Inferior parietal cortex (tissue), 1 donor: ENCODE results near the gene ARID4B.
"Not testable (repeated sequence)": the region's sequence is repeated elsewhere in the genome, so short reads cannot be mapped to it uniquely, and the experiment has no call there.

Experiments used
- DNase-seq: peaks from one replicate; pipeline ENCODE4 v3.0.0-alpha.2; 2016; ENCODE audit errors: extremely low spot score

The ARID4B gene

DNA sequence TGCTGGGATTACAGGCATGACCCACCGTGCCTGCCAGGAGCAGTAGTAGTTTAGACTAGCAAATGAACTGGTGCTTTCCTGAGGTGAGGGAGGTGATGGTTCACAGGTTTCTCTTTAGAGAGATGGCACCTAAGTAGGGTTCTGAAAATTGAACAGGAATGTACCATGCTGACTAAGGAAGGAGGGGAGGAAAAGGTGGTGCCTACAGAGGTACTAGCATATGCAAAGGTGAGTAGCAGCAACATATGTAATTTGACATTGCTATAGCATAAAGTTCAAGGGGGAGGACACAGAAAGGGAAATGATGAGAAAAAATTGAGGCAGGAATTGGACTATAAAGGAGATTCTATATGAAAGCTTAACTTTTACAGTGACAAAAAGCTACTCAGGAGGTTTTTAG lies 101.0 kb downstream of the ARID4B start:
- no peak for DNase-seq

DNA sequence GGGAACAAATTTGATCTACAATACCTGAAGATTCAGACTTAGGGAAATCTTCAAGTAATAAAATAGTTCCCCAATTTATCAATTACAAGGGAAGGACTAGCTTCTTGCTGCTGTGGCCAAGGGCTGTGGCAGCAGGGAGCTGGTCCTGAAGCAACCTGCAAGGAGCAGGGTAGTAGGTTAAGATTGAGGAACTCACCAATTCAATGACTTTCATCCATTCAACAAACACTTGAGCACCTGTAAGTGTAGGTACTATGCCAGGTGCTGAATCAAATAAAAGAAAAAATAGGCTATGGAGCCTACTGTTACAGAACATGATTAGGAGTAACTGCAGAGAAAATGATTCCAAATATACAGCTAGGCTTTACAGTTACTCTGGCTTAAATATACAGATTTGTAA lies 102.7 kb downstream of the ARID4B start:
- no peak for DNase-seq

DNA sequence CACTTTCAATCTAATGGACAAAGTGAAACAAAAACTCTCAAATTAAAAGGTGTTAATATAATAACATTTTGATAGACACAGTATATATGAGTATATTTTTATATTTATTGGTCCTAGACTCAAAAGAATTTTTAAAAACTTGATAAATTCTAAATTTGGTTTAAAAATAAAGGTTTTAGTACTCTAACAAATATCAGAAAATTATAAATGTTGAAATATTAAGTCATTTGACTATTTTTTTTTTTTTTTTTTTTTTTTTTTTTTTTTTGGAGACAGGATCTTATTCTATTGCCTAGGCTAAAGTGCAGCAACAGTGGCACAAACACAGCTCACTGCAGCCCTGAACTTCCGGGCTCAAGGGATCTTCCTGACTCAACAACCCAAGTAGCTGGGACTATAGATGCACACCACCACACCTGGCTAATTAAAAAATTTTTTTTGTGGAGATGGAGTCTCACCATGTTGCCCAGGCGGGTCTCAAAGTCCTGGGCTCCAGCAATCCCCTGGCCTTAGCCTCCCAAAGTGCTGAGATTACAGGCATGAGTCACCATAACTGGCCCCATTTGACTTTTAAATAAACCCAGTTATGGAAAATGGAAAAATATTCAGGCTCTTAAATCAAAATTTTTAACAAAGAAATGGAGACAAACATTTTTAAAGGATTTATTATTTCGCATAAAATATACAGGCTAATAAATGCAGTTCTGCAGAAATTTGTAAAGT lies 106.2 kb downstream of the ARID4B start:
- no peak for DNase-seq

DNA sequence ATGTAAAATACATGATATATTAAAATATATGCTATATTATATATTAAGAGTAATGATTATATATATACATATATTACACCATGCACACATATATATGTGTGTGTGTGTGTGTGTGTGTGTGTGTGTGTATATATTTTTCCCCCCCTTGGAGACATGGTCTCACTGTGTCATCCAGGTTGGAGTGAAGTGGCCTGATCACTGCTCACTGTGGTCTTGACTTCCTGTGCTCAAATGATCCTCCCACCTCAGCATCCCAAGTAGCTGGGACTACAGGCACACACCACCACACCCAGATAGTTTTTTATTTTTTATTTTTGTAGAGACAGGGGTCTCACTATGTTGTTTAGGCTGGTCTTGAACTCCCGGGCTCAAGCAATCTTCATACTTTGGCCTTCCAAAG lies 112.5 kb downstream of the ARID4B start:
- no peak for DNase-seq

DNA sequence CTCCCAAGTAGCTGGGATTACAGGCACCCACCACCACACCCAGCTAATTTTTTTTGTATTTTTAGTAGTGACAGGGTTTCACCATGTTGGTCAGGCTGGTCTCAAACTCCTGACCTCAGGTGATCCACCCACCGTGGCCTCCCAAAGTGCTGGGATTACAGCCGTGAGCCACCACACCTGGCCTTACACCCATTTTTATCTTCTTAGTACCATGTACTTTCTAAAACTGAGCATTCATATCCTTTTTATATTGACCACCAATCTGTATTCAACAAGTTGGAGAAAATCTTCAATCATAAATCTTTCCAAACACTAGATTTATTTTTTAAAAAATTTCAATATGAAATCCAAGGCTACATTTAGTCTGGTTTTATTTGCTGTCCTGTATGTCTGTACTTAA lies 113.0 kb downstream of the ARID4B start:
- not testable (repeated sequence) for DNase-seq

DNA sequence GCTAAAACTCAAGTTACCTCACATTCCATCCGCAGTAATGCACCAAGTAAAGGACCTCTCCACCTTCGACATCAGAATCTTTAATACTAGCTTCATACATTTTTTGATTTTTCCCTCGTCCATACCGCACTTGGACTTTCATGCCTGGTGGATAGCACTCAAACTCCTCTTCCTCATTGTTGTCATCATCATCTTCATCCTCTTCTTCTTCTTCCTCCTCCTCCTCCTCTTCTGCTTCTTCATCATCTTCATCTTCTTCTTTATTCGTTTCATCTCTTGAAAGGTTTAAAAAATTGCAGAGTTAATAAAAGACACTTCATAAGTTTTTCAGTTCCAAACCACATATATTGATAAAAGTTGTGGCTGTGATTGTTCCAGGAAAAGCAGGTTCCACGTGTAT lies 114.2 kb downstream of the ARID4B start:
- no peak for DNase-seq

DNA sequence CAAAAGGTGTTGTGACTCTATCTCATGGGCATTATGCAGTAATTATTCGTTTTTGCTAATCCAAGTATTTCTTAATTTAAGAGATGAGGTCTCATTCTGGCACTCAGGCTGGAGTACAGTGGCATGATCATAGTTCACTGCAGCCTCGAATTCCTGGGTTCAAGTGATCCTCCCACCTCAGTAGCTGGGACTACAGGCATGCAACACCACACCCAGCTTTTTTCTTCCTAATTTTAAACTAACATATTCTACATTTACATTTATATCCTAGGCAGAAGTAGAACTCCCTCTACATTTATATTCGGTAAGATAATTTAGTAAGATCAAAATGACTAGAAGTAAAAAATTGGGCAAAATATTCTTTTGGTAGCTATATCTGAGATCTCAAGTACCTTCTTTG lies 116.5 kb downstream of the ARID4B start:
- DNase-seq = no peak

DNA sequence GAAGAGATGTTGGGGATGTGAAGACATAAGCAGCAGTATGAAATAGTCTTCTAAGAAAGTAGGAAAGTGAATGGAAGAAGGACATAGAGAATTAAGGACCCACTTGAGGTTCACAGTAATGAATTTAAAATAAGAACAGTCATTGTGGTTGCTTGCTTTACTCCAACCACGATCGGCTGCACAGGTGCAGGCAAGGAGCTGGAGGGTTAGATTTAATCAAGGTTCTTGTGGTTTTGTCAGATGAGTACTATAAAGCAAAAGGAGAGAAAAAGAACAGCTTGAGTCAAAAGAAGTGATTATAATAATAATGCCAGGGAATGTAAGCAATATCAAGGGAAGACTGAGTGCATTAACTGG lies 120.8 kb downstream of the ARID4B start:
- DNase-seq = no peak

DNA sequence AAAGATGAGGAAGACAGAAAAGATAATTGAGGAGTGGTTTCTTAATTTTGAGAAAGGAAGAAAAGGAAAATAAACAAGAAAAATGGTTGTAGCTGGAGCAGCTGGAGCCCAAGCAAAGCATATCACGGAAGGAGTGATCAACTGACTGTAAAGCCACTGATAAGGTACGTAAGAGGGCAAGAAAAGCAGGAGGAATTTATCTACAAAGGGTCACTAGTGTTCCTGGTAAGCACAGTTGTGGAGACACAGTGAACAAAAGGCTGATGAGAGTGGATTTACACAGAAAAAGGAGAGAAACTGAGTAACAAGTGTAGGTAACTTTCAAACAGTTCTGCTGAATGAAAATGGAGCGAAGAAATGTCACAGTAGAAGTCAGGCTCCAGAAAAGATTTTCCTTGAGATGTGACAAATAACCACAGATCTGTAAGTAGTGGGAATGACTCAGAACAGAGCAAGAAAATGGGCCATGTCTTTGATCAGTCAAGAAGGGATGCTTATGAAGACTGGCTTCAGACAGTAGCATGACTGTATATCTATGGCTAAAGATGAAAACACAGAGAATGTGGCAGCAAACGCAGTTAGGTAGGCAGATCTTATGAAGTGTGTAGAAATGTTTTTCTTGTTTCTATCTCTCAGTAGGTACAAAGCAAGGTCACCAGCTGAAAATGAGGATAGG lies 121.3 kb downstream of the ARID4B start:
- no peak for DNase-seq

DNA sequence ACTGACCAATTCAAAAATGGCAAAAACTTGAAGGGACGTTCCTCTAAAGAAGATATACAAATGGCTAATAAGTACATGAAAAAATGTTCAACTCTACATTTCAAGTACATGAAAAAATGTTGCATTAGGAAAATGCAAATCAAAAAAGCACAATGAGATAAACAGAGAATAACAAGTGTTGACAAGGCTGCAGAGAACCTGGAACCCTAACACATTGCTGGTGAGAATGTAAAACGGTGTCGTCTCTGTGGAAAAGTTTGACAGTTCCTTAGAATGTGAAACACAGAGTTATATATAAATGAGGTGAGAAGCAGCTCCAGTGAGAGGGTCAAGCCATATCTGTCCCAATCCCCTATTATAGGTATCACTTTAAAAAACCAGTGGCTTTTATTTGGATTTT lies 122.3 kb downstream of the ARID4B start:
- no peak for DNase-seq

DNA sequence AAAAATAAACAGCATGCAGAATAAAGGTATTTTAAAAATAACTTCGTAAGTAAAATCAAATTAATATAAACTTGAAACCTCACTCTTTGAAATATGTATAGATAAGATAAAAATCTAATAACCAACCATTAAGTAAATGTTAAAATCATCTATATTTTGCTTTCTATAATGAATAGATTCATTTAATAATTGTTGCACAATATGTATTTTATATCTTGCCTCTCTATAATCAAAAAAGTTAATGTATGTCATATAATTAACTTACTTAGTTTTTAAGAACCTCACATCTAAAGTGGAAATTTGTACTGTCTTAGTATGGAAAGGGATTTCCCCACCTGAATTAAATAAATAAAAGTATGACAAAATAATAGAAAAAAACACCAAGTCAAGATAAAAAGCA lies 124.6 kb downstream of the ARID4B start:
- DNase-seq = no peak

DNA sequence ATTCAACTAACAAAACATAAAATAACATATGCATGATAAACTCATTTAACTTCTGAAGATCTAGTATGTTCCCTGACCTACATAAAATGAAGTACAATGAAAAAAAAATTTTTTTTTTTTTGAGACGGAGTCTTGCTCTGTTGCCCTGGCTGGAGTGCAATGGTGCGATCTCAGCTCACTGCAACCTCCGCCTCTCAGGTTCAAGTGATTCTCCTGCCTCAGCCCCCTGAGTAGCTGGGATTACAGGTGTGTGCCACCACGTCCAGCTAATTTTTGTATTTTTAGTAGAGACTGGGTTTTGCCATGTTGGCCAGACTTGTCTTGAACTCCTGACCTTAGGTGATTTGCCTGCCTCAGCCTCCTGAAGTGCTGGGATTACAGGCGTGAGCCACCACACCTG lies 125.5 kb downstream of the ARID4B start:
- not testable (repeated sequence) for DNase-seq

DNA sequence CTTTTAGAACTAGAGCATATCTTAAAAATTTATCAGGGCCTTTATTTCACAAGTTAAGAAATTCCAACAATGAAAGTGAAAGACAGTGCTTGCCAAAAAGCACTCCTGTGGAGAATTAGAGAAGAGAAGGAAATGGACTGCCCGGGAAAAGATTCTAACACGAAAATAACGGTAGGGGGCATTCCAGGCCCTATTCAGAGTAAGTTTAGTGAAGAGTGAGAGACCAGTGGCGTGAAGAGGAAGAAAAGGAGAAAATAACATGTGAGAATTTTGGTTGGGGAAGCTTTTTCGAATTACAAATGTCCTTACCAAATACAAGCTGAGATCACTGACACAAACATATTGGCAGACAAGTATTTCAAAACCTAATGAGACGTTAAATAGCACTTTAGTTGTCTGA lies 128.5 kb downstream of the ARID4B start:
- DNase-seq = peak; percentile 27

DNA sequence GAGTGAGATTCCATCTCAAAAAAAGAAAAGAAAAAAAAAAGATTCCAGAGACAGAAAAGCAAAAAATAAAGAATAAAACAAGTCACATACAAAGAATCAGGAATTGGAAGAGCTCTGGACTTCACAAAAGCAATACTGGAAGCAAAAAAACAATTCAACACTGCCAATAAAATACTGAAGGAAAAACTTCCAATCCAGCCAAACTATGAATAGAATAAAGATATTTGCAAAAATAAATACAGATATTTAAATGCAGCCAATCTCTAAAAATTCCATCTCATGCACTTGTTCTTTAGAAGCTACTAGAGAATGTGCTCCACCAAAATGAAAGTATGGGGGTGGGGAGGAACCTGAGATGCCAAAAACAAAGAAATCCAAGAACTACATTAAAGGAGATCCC lies 137.5 kb downstream of the ARID4B start:
- no peak for DNase-seq

DNA sequence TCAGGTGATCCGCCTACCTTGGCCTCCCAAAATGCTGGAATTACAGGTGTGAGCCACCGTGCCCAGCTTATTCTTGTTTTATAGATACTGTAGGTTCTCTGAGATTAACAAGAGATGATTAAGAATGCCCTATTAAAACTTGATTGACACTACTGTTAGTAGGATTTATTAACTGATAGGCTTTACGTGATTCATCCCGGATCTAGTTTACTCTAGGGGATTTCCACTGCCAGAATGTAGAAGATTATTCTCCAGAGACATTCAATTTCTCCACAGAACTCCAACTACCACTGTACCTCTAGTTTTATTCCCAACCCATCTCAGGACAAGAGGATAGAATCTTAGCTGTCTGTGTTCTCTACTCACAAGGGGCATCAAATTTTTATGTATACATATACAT lies 140.7 kb downstream of the ARID4B start:
- no peak for DNase-seq

DNA sequence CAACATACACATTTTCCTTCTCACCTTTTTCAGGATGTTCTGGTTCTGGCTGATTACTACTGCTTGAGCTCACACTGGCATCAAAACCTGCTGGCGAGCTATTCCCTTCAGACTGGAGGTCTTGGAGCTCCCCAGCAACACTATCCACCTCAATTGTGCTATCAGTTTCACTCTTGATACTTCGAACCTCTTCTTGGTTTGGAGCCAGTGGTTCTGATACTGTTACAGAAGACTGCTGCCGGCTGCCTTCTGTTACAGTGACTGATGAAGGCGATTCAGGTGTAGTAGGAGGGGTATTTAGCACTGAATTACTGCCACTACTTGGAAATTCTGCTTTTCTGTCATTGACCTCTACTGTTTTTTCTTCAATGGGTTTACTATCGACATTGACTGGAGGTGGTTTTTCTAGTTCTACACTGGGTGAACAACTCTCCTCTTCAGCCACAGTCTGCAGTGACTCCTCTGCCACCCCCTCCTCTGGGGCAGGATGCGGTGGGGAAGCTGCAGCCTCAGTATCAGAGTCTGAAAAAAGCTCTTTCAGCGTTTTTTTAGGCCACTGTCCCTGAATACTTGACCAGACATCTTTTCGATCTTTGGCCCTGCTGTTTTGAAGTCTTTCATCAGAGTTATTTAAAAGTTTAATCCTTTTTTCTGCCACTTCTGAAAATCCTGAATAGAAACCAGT lies 146.3 kb downstream of the ARID4B start:
- no peak for DNase-seq

DNA sequence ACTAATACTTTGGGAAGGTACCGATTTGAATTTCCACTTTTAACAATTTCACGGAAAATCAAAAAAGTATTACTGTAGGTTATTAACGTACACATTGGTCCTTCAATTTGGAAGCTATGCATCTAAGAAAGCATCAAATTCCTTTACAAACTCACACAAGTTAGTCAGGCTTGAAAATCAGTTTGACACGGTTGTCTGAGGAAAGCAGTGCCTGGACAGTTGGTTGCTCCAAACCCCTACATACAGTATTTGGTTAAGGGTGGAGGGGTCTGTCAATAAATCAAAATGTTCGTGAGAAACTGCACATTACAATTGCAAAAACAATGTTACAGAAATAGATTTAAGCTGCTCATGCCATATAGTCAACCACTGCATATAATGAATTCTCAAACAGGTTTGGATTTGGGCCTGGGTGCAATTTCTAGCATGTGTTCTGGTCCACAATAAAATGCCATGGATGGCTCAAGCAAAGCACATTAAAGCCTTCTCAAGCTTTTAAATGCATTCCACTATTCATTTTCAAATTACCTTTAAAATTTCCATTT lies 147.0 kb downstream of the ARID4B start:
- DNase-seq = no peak

DNA sequence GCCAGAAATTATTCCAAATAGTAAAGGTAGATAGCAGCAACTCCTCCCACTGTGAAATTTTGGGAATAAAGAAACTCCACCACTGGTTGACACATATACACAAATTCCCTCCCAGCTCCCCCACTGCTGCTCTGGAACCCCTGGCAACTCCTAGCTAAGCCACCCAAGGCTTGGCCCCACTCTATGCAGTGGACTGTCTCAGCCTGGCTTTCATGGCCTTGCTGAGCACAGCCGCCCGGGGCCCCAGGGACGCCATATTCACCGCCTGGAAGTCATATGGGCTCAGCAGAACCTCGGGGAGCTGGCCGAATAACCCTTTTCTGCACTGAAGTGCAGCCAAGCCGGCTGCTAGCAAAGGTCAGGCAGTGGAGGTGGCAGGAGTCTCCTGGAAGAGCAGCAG lies 151.5 kb downstream of the ARID4B start:
- no peak for DNase-seq

DNA sequence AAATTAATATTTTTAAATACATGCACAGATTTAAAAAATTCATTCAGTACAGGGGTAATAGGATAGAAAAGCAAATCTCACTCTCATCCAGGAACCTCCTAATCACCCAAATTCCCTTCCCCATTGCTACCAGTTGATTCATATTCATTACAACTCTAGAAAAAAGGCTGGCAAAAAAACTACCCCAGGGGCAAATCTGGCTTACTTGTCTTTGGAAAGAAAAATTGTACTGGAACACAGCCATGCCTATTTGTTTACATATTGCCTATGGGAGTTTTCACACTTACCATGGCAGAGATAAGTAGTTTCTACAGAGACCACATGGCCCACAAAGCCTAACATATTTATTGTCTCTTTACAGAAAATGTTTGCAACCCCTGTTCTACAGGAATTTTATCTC lies 158.0 kb downstream of the ARID4B start:
- DNase-seq = no peak

DNA sequence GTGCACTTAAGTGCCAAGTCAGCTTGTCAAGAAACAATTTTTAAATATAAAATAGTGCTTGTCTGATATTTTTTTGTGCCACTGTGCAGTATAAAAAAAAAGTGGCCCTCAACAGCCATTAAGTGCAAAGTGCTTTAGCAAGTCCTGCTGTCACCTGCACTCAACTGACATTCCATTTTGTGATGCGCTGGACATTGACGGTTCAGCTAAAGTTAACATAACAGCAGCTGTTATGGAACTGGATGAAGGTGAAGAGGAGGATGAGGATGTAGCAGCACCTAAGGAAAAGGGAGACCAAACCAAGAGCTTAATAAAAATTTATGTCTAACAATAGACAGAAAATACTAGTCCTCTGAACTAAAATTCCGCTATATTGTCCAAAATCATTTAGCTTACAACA lies 159.6 kb downstream of the ARID4B start:
- DNase-seq = no peak

DNA sequence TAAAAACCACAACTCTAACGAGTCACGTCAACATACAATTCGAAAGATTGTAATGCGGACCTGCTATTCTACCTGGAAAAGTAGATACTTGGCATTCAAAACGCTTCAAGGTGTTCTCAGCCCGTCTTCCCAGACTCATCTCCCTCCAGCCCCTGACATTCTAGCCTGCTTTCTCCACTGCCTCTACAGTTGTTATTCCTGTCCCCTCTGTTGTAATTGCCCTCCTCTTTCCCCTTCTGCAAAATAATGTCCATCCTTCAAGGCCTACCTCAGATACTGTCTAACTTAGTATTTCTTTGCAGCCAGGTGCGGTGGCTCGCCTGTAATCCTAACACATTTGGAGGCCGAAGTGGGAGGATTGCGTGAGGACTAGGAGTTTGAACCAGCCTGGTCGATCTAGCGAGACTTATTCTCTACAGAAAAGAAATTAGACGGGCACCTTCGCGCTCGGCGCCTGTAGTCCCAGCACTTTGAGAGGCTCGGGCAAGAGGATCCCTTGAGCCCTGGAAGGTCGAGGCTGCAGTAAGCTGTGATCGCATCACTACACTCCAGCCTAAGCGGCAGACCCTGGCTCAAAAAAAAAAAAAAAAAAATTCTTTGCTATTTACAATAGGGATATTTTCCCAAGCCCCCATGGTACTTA lies 166.2 kb downstream of the ARID4B start:
- no peak for DNase-seq

DNA sequence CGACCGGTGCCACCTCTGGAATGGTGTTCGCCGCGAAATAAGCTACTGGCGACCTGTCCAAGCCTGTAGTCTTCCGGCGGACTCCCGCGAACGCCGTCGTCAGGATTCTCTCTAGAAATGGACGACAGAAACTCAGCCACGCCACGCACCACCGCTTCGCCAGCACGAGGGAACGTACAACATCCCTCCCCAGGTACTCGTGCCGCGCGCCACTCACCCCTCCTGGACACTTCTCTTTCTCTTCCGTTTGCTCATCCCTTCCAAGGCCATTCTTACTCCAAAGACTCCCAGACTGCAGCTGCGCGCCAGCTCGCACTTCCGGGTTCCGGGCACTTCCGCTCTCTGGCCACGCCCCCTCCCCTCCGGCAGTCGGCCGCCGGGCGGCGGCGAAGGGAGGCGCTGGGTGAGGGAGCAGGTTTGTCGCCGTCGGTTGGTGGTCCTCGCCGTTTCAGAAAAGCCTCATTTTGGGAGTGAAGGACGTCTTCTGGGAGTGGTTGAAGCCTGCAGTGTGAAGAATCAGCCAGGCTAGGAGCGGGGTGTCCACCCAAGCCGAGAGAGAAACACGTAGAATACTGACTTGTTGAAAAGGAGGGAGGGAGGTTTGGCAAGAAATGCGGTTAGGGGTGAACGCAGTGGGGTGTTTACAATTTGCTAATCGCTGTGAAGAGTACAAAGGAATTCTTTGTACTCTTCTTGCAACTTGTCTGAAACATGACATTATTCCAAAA lies 166.9 kb downstream of the ARID4B start, which contains the start of gene RBM34:
TSS of gene RBM34 (minus strand) at position 294 of the 728 bp plus-strand sequence. CDS start at position 270, 24 bp downstream.
- DNase-seq = peak; percentile 96
